C4-2B (cell line): ENCODE data around the gene AXIN2.

ENCODE experiments used
- H3K27ac ChIP-seq: fragments of 450-650 bp; 2 replicates; pipeline ENCODE4 v1.5.1; 2017
- CTCF ChIP-seq: fragments of 450-650 bp; conservative IDR thresholded peaks from 2 replicates; pipeline ENCODE4 v1.5.1; 2017; ENCODE audit warnings: mild to moderate bottlenecking
- ZFX ChIP-seq: fragments of 450-650 bp; IDR thresholded peaks from 2 replicates; pipeline ENCODE4 v1.6.1; 2017

Gene AXIN2

GRCh38 chr17:65589321-65589720 lies 27.9 kb upstream of the AXIN2 start:
- H3K27ac ChIP-seq, result peak overlapping the region; percentile 16; the same call in 1 of the 2 replicates
- TF ChIP-seq CTCF, result no peak
- TF ChIP-seq ZFX, result no peak

- H3K27ac ChIP-seq, result peak overlapping the region; percentile 16
- TF ChIP-seq ZFX (no peak), CTCF (no peak)
Observed at GRCh38 chr17:65588181-65588808, 26.8 kb upstream of the AXIN2 start.

- TF ChIP-seq ZFX (no peak), CTCF (no peak)
- peak overlapping the region; percentile 16 for H3K27ac ChIP-seq
Observed at GRCh38 chr17:65587534-65588180, 26.2 kb upstream of the AXIN2 start.

GRCh38 chr17:65586899-65587298 lies 25.5 kb upstream of the AXIN2 start:
- peak overlapping the region; percentile 16; the same call in 1 of the 2 replicates for H3K27ac ChIP-seq
- TF ChIP-seq ZFX, result no peak
- TF ChIP-seq CTCF, result no peak

GRCh38 chr17:65584604-65585521 lies 23.4 kb upstream of the AXIN2 start:
- H3K27ac ChIP-seq, result no peak overlapping the region

GRCh38 chr17:65583921-65584603 lies 22.6 kb upstream of the AXIN2 start:
- H3K27ac ChIP-seq, result no peak overlapping the region
- TF ChIP-seq CTCF (no peak), ZFX (no peak)

More at GRCh38 chr17:65584604-65585521, 23.4 kb upstream of the AXIN2 start:
- TF ChIP-seq ZFX, result no peak
- no peak for TF ChIP-seq CTCF
